Neutrophil (primary cell): ENCODE results near the gene SLC44A1.

ENCODE experiments used
- H3K27ac ChIP-seq: fragments of 200-600 bp; sonication (generic); 2 replicates; pipeline ENCODE4 v1.5.1; 2016; ENCODE audit warnings: mild to moderate bottlenecking, moderate library complexity
- H3K27me3 ChIP-seq: fragments of 200-600 bp; sonication (generic); 2 replicates; pipeline ENCODE4 v1.6.0; 2016; ENCODE audit warnings: mild to moderate bottlenecking
- H3K36me3 ChIP-seq: fragments of 200-600 bp; sonication (generic); 2 replicates; pipeline ENCODE4 v1.5.1; 2017
- H3K4me1 ChIP-seq, 2 experiments: fragments of 200-600 bp in 1 of 2; sonication (generic) in 1 of 2; 1 replicate in 1 of 2; 2 replicates in 1 of 2; pipeline versions ENCODE4 v1.5.1 to v1.6.1; 2013 to 2016; ENCODE audit warnings: low read depth in 1 of 2, low read length in 1 of 2, mild to moderate bottlenecking in 1 of 2, moderate library complexity in 1 of 2; ENCODE audit not compliant: control insufficient read depth in 1 of 2, insufficient read depth in 1 of 2
- H3K4me3 ChIP-seq, 2 experiments: fragments of 200-600 bp in 1 of 2; sonication (generic) in 1 of 2; 1 replicate in 1 of 2; 2 replicates in 1 of 2; pipeline ENCODE4 v1.5.1; 2013 to 2016; ENCODE audit warnings: low read depth in 1 of 2, low read length in 1 of 2, mild to moderate bottlenecking in 1 of 2, moderate library complexity in 1 of 2
- H3K9me3 ChIP-seq: fragments of 200-600 bp; sonication (generic); 2 replicates; pipeline ENCODE4 v1.5.1; 2016
- CTCF ChIP-seq: fragments of 200-600 bp; sonication (generic); IDR thresholded peaks from 2 replicates; pipeline ENCODE4 v1.5.1; 2016; ENCODE audit warnings: antibody characterized with exemption

SLC44A1 gene

DNA sequence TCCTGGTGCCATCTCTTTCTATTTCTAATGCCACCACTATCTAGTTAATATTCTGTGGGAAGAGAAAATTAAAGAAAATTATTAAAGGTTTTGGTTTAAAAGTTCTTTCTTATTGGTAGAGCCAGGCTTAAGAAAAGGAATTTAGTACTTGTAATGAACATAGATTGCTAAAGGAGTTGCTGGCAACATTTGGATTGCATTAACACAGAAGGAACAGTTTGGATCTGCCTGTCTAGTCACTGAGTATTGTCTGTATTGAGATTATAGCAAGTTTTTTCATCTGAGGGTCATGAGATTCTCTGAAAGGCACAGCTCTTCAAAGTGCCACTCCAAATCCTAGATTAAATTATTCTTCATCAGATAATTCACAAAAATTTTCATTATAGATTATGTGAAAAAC lies 235.4 kb downstream of the SLC44A1 start:
- H3K27me3 ChIP-seq, result no peaks in the 10 kb centered on the region
- no peaks in the 10 kb centered on the region for H3K36me3 ChIP-seq
- H3K27ac ChIP-seq, result no peak overlapping the region
- no peaks in the 10 kb centered on the region for H3K9me3 ChIP-seq
- TF ChIP-seq CTCF, result no peak
- peaks cover 0 to 4% of the 10 kb centered on the region in 2 experiments for H3K4me1 ChIP-seq
- no peak overlapping the region for H3K4me3 ChIP-seq

- TF ChIP-seq CTCF, result no peak
- Histone ChIP-seq H3K27ac (no peak overlapping the region), H3K4me3 (no peak overlapping the region), H3K36me3 (no peaks in the 10 kb centered on the region), H3K27me3 (no peaks in the 10 kb centered on the region), H3K9me3 (no peaks in the 10 kb centered on the region), H3K4me1 (no peaks in the 10 kb centered on the region)
Measured at GRCh38 chr9:105483618-105484017, 239.2 kb downstream of the SLC44A1 start.

DNA sequence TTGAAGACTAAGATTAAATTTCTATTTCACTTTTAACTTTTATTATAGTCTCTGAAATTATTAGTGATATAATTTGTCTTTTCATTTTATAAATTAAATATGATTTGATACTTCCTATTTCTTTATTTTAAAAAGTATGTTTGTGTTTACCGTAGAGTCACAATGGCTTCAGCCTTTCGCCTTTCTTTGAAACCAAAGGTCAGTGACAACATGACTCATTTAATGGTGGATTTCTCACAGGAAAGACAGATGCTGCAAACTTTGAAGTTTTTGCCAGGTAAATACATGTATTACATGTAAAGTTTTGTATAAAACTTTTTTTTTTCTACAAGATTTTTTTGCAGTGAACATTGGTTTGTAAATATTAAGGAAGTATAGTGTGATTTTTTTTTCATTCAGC lies 239.8 kb downstream of the SLC44A1 start:
- no peak for TF ChIP-seq CTCF
- no peaks in the 10 kb centered on the region for H3K4me1 ChIP-seq
- no peak overlapping the region for H3K27ac ChIP-seq
- H3K9me3 ChIP-seq, result no peaks in the 10 kb centered on the region
- no peaks in the 10 kb centered on the region for H3K36me3 ChIP-seq
- no peak overlapping the region for H3K4me3 ChIP-seq
- H3K27me3 ChIP-seq, result no peaks in the 10 kb centered on the region

GRCh38 chr9:105485131-105485530 lies 240.7 kb downstream of the SLC44A1 start:
- no peaks in the 10 kb centered on the region for H3K36me3 ChIP-seq
- H3K4me1 ChIP-seq, result no peaks in the 10 kb centered on the region
- H3K9me3 ChIP-seq, result no peaks in the 10 kb centered on the region
- TF ChIP-seq CTCF, result no peak
- H3K27me3 ChIP-seq, result no peaks in the 10 kb centered on the region
- H3K4me3 ChIP-seq, result no peak overlapping the region
- H3K27ac ChIP-seq, result no peak overlapping the region
